VCaP (cell line): Measurements from ENCODE around the gene ZNF714.

Experiments
- H3K27ac ChIP-seq: fragments of 450-650 bp; 2 replicates; pipeline ENCODE4 v1.5.1; 2017
- CTCF ChIP-seq: fragments of 450-650 bp; conservative IDR thresholded peaks from 2 replicates; pipeline ENCODE4 v1.5.1; 2017; ENCODE audit warnings: mild to moderate bottlenecking, moderate library complexity

Gene ZNF714

GRCh38 chr19:21133633-21134032 lies 51.6 kb downstream of the ZNF714 start:
- no peak for TF ChIP-seq CTCF
- no peak overlapping the region for H3K27ac ChIP-seq

- no peak for TF ChIP-seq CTCF
- no peak overlapping the region for H3K27ac ChIP-seq
These were observed 52.9 kb downstream of the ZNF714 start for GRCh38 chr19:21134934-21135366.

- H3K27ac ChIP-seq = no peak overlapping the region
- TF ChIP-seq CTCF = no peak
These were observed 53.4 kb downstream of the ZNF714 start for GRCh38 chr19:21135433-21135832.

- no peak overlapping the region for H3K27ac ChIP-seq
- no peak for TF ChIP-seq CTCF
These were observed 56.1 kb downstream of the ZNF714 start for GRCh38 chr19:21138130-21138529.

- H3K27ac ChIP-seq = peak overlapping the region; percentile 58; the same call in 1 of the 2 replicates
These were observed 59.0 kb downstream of the ZNF714 start for GRCh38 chr19:21141006-21141405.

GRCh38 chr19:21141787-21142464 lies 59.9 kb downstream of the ZNF714 start, which contains the start of gene ZNF431:
ZNF431 (plus strand) TSS chr19:21142040; CDS start chr19:21142184, 144 bp downstream.
- TF ChIP-seq CTCF = no peak
- H3K27ac ChIP-seq = peak within 1 kb of the TSS; percentile 58; the same call in 1 of the 2 replicates

- no peak for TF ChIP-seq CTCF
- no peak overlapping the region for H3K27ac ChIP-seq
These were observed 61.4 kb downstream of the ZNF714 start for GRCh38 chr19:21143428-21143827.

GRCh38 chr19:21143854-21144253 lies 61.9 kb downstream of the ZNF714 start:
- no peak overlapping the region for H3K27ac ChIP-seq
- no peak for TF ChIP-seq CTCF
